Thymus (tissue), 11 donors: ENCODE data around the gene NOP14. TPM values are rescaled to one million over a fixed set of nuclear protein-coding genes. Genes with fewer than 3 reads are reported as not detected.
"Not testable (repeated sequence)": the region's sequence is repeated elsewhere in the genome, so short reads cannot be mapped to it uniquely, and the experiment has no call there.

Experiments used
- DNase-seq, 9 donors: peaks; one replicate each; pipeline ENCODE4 v3.0.0-alpha.2; 2013; ENCODE audit warnings: low spot score in 9 of 9, low read depth in 6 of 9, missing footprints in 1 of 9
- H3K27ac ChIP-seq, 2 donors: one replicate each; pipeline ENCODE4 v1.5.1; 2013; ENCODE audit warnings: control low read depth in 1 of 2, low read depth in 1 of 2, low read length in 1 of 2, mild to moderate bottlenecking in 1 of 2, moderate library complexity in 1 of 2
- H3K27me3 ChIP-seq, 2 donors: one replicate each; pipeline ENCODE4 v1.5.1; 2013; ENCODE audit warnings: low read length in 1 of 2; ENCODE audit not compliant: control insufficient read depth in 2 of 2, insufficient read depth in 1 of 2
- H3K36me3 ChIP-seq, 2 donors: one replicate each; pipeline ENCODE4 v1.5.1; 2013; ENCODE audit warnings: low read length in 1 of 2, mild to moderate bottlenecking in 1 of 2, moderate library complexity in 1 of 2; ENCODE audit not compliant: control insufficient read depth in 2 of 2, insufficient read depth in 2 of 2
- H3K4me1 ChIP-seq, 2 donors: one replicate each; pipeline ENCODE4 v1.5.1; 2013; ENCODE audit warnings: low read length in 2 of 2; ENCODE audit not compliant: control insufficient read depth in 2 of 2, insufficient read depth in 2 of 2
- H3K4me3 ChIP-seq, 2 donors: one replicate each; pipeline ENCODE4 v1.5.1; 2013; ENCODE audit warnings: low read length in 2 of 2, control low read depth in 1 of 2, mild to moderate bottlenecking in 1 of 2
- H3K9me3 ChIP-seq, 2 donors: one replicate each; pipeline ENCODE4 v1.5.1; 2013; ENCODE audit warnings: low read length in 1 of 2, mild to moderate bottlenecking in 1 of 2; ENCODE audit not compliant: control insufficient read depth in 2 of 2, insufficient read depth in 1 of 2
- WGBS: extraction: QIAGEN DNeasy Blood & Tissue Kit; methylation state at CpG from one replicate; pipeline ENCODE4 v1.1.7; 2013; 5-methylcytosine and 5-hydroxymethylcytosine counted together
- polyA plus RNA-seq: library from polyadenylated mRNA; stranded (reverse); fragments of 200-250 nt; gene quantifications from one replicate; pipeline ENCODE4 v1.2.3, GENCODE V29; 2013
- total RNA-seq: library from RNA; stranded (reverse); fragments of 120-200 nt; gene quantifications from one replicate; pipeline ENCODE4 v1.2.4, GENCODE V29; 2013
- donor health status: healthy.

NOP14 gene
- total and polyA plus RNA-seq, 2 donors = 18.1 to 18.5 TPM

DNA sequence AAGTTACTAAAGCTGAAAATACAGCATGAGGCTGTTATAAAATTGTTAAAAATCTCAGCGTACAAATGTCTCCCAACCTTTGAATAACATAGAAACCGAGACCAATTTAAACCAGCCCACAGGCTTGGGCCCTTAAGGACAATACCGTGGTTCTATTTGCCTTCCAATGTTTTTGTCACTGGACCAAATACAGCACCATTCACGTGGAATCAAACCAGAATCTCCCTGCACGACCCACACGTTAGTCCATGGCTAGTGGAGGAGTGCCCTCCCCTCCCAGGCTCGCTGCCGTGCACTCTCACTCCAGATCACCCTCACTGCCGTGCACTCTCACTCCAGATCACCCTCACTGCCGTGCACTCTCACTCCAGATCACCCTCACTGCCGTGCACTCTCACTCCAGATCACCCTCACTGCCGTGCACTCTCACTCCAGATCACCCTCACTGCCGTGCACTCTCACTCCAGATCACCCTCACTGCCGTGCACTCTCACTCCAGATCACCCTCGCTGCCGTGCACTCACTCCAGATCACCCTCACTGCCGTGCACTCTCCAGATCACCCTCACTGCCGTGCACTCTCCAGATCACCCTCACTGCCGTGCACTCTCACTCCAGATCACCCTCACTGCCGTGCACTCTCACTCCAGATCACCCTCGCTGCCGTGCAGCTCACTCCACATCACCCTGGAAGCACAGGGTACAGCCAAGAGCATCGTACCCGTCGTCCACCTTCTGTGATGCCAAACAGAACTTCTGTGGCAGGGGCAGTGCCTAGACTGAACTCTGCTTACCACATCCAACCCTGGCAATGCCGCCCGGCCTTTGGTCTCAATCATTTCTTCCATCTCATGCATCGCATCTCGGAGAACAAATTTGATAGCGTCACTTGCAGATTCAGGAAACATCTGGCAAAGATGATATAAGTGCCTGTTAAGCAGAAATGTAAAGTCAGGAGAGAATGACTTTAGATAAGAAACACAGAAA is 17.3 kb downstream of the NOP14 start:
- not testable (repeated sequence) for H3K9me3 ChIP-seq, H3K27ac ChIP-seq, H3K4me1 ChIP-seq, H3K27me3 ChIP-seq, H3K4me3 ChIP-seq, DNase-seq
- H3K36me3 ChIP-seq = peaks cover 78 to 94% of the 10 kb centered on the region in 2 donors
- 98% methylated on average over 28 of the region's 30 CpGs for WGBS

DNA sequence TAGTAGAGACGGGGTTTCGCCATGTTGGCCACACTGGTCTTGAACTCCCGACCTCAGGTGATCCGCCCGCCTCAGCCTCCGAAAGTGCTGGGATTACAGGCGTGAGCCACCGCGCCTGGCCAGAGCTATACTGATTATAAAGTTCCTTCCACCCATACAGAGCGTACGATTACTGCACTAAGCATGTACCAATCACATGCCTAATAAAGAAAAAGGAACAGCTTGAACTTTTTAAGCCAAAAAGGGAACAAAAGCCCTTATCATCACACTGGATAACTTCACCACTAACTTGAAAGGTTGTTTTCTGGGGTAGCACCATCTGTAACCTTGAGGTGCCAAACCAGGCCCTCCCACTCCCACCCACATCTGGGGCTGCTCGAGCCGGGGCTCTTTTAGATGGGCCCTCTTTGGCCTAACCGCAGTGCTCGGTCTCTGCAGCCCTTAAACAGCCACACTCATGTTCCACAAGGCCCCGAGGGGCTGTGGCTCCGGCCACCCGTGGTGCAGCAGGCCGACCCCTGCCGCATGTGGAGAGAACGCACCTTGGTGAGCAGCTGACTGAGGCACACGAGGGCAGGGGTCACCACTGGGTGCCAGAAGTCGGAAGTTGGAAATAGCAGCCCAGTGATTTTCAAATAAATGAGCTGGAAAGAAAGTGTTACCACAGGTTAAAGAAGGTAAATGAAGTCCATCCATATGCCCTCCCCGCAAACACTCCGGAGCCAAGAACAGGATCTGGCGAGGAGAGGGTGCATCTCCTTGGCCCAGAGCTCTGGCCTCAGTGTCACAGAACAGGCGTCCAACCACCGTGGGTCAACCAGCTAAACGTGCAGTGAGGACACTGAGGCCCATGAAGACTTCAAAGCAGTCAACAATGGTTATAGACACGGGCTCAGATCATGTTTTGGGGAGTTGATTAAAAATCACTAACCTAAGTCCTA is 18.4 kb downstream of the NOP14 start:
- H3K36me3 ChIP-seq = peaks cover 83 to 95% of the 10 kb centered on the region in 2 donors
- no peak for DNase-seq
- no peaks in the 10 kb centered on the region for H3K9me3 ChIP-seq
- H3K4me1 ChIP-seq = no peaks in the 10 kb centered on the region
- no peak overlapping the region for H3K4me3 ChIP-seq
- no peak overlapping the region for H3K27ac ChIP-seq
- H3K27me3 ChIP-seq = no peaks in the 10 kb centered on the region
- WGBS = 96% methylated on average over 30 of the region's 30 CpGs

DNA sequence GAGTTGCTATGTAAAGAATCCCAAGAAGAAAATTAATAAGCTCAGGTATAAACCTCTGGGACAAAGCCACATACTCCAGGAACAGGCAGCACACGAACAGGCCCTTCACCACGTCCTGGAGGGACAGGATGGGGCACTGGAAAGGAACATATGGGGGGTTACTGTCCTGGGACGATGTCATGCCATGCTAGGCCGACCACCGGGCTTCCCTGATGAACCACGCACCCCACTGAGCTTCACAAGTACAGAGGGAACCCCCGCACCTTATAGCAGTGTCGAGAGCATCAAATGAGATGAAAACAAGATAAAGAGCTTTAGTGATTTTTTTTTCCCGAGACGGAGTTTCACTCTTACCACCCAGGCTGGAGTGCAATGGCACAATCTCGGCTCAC is 19.1 kb downstream of the NOP14 start:
- WGBS = 95% methylated on average over 11 of the region's 11 CpGs
- no peaks in the 10 kb centered on the region for H3K4me1 ChIP-seq
- no peak for DNase-seq
- H3K9me3 ChIP-seq = no peaks in the 10 kb centered on the region
- no peaks in the 10 kb centered on the region for H3K27me3 ChIP-seq
- H3K4me3 ChIP-seq = no peak overlapping the region
- H3K27ac ChIP-seq = no peak overlapping the region
- peaks cover 86 to 95% of the 10 kb centered on the region in 2 donors for H3K36me3 ChIP-seq

DNA sequence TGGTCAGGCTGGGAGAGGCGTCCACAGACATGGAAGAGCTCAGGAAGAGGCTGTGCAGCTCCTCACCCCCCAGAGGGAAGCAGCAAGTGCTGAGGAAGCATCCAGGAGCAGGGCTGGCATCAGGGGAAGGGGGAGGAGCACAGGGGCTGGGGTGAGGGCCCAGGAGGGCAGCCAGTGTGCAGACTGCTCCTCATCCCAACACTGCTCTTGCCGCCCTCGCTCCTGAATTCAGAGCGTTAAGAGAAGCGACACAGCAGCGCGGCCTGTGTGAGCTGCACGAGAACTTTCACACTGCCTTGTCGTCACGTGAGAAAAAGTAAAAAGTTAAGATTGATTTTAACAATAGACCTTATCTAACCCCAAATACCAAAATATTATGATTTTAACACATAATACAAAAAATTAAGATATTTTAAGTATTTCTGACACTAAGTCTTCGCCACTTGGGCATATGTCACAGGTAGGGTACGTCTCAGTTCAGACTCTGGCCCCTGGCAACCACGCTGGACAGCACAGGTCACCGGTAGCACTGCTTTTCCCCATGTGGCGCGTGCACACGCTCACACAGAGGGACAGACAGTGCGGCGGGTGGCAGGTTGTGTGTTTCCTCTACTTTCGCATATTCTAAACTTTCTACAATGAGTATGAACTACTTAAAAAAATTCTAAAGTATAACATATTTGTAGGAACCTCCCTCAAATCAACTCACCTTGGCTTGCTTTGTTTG is 19.7 kb downstream of the NOP14 start:
- H3K27me3 ChIP-seq = no peaks in the 10 kb centered on the region
- H3K27ac ChIP-seq = no peak overlapping the region
- H3K4me3 ChIP-seq = no peak overlapping the region
- no peak for DNase-seq
- no peaks in the 10 kb centered on the region for H3K9me3 ChIP-seq
- WGBS = 97% methylated on average over 20 of the region's 20 CpGs
- peaks cover 91 to 95% of the 10 kb centered on the region in 2 donors for H3K36me3 ChIP-seq
- H3K4me1 ChIP-seq = no peaks in the 10 kb centered on the region

DNA sequence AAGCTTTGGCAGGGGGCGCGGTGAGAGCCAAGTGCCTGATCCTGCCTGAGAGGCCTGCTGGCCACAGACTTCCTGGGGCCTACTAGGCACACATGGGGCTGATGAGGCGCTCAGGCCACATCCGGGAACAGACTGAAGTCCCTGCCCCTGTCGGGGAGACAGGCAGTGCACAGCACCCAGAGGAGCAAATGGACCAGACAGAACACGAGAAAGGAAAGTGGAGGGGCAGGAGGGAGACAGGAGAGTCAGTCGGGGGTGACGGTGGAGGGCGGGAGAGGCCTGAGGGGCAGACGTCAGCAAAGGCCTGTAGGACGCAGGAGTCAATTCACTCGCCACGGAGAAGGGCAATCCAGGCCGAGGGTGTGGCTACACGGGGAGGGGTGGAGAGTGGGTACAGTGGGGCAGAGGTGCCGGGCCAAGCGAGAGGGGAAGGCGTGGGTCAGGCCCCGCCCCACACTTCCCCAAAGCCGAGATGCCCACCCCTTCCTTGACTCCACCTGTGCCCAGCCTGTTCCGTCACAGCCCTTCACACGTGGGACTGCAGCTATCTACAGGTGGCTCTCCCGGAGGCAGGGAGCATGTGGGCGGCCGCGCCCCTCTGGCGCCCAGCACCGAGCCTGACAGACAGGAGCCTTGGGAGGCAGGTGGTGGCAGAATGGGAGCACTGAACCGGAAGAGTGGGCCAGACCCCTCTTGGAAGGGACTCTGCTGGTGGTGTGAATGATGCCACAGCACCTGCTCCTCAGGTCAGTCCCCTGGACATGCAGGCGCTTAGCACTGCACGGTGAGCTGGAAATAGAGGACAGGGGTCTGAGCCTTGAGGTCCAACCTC is 20.5 kb downstream of the NOP14 start:
- no peaks in the 10 kb centered on the region for H3K9me3 ChIP-seq
- peaks cover 93 to 95% of the 10 kb centered on the region in 2 donors for H3K36me3 ChIP-seq
- no peaks in the 10 kb centered on the region for H3K4me1 ChIP-seq
- H3K27ac ChIP-seq = no peak overlapping the region
- 94% methylated on average over 31 of the region's 31 CpGs for whole genome bisulfite sequencing
- H3K4me3 ChIP-seq = no peak overlapping the region
- DNase-seq = no peak
- no peaks in the 10 kb centered on the region for H3K27me3 ChIP-seq

DNA sequence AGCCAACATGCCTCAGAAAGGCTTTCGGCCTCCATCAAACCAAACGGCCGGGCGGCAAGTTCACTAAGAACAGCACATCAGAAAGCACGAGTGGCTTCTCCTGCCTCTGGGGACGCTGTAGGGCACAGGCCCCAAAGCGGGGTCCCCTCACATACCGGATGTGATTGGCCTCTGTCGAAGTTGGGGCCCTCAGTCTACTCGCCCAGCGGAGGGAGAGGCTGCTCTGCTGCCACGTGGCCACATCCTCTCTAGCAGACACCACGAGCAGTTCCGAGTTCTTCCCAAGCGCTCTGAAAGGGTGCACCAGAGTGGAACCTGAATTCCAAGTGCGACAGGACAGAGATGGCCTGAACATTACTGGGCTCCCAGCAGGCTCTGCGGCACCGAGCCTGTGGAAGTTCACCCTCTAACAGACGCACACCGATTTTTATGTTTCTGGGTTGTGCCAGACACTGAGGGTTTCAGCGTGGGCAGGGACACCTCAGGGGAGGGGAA is 21.1 kb downstream of the NOP14 start:
- peaks cover 88 to 94% of the 10 kb centered on the region in 2 donors for H3K36me3 ChIP-seq
- H3K27me3 ChIP-seq = no peaks in the 10 kb centered on the region
- no peaks in the 10 kb centered on the region for H3K9me3 ChIP-seq
- DNase-seq = no peak
- no peak overlapping the region for H3K27ac ChIP-seq
- no peak overlapping the region for H3K4me3 ChIP-seq
- whole genome bisulfite sequencing = 97% methylated on average over 21 of the region's 21 CpGs
- peaks cover 0 to under 1% of the 10 kb centered on the region in 2 donors for H3K4me1 ChIP-seq

DNA sequence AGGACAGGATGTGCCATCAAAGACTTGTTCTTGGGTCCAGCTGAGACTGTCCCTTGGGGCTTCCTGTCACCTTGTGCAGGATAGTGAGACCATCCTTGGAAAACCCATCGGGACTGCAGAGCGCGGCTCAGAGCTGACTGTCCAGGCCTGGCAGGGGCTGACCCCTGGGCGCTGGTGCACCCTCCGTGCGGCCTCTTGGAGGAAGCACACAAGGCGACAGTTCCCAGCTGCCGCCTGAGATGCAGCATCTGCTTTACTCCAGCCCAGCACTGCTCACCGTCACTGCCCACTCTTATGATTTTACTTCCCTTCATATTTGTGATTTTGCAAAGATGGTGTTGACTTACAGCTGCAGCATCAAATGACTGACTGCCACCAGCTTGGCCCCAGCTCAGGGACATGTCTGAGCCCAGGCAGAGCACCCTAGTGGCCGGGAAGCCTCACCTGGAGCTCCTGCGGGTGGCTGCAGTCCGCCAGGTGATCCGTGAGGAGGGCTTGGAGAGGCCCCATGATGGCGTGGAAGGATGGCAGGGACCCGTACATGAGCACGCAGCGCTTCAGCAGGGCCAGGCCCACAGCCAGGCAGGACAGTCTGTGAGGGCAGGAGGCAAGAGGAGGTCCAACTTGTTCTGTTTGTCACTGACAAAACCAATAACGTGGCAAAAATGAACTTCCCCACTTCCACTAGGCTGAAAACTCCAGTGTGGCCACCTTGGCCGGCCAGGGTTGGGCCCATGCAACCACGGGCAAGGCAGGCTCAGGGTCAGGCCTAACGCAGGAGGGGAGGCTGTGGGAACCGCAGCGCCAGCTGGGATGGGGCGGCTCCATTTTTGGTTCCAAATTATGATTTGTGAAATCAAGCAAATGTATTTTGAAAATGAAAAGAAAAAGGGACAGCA is 21.8 kb downstream of the NOP14 start:
- Histone ChIP-seq H3K36me3 (peaks cover 81 to 88% of the 10 kb centered on the region in 2 donors), H3K9me3 (no peaks in the 10 kb centered on the region), H3K4me3 (no peak overlapping the region), H3K27ac (no peak overlapping the region), H3K4me1 (peaks cover 0 to 8% of the 10 kb centered on the region in 2 donors), H3K27me3 (no peaks in the 10 kb centered on the region)
- no peak for DNase-seq
- WGBS = 97% methylated on average over 24 of the region's 24 CpGs
